SK-N-SH treated with all-trans-retinoic acid at 6 μM for 48 hours (cell line): ENCODE results near the gene CHST7.
A peak's percentile ranks its signal among the peaks of the same experiment; 100 is the strongest.

ENCODE experiments used
- ATAC-seq: fragments of 200-7000 bp; cut with Tn5 transposase; 3 replicates; pipeline ENCODE4 v1.9.1; 2020; ENCODE audit warnings: mild to moderate bottlenecking, moderate library complexity
- ARNTL ChIP-seq: fragments of 450-650 bp; formaldehyde crosslinking; IDR thresholded peaks from 2 replicates; pipeline ENCODE4 v1.5.0; 2020; ENCODE audit warnings: low read depth, mild to moderate bottlenecking, moderate library complexity, borderline replicate concordance
- BACH2 ChIP-seq: fragments of 250-450 bp; sonication (Bioruptor Pico); IDR thresholded peaks from 2 replicates; pipeline ENCODE4 v1.9.0; 2021; ENCODE audit warnings: mild to moderate bottlenecking, borderline replicate concordance
- CSDC2 ChIP-seq: fragments of 250-450 bp; sonication (Bioruptor Pico); IDR thresholded peaks from 2 replicates; pipeline ENCODE4 v1.5.0; 2020; ENCODE audit warnings: mild to moderate bottlenecking, moderate library complexity
- ISL1 ChIP-seq: fragments of 250-450 bp; sonication (Bioruptor Pico); IDR thresholded peaks from 2 replicates; pipeline ENCODE4 v2.1.2; 2022; ENCODE audit warnings: mild to moderate bottlenecking, moderate library complexity
- OSR1 ChIP-seq: fragments of 250-450 bp; sonication (Bioruptor Pico); IDR thresholded peaks from 2 replicates; pipeline ENCODE4 v1.8.0; 2022; ENCODE audit warnings: moderate library complexity, mild to moderate bottlenecking, inconsistent platforms
- PPARA ChIP-seq: fragments of 250-450 bp; sonication (Bioruptor Pico); IDR thresholded peaks from 2 replicates; pipeline ENCODE4 v1.5.0; 2020; ENCODE audit warnings: mild to moderate bottlenecking, borderline replicate concordance
- SNAI2 ChIP-seq: fragments of 250-450 bp; sonication (Bioruptor Pico); IDR thresholded peaks from 2 replicates; pipeline ENCODE4 v1.5.0; 2020; ENCODE audit warnings: mild to moderate bottlenecking, moderate library complexity
- TCF4 ChIP-seq: fragments of 250-450 bp; sonication (Bioruptor Pico); IDR thresholded peaks from 2 replicates; pipeline ENCODE4 v1.8.0; 2021; ENCODE audit warnings: mild to moderate bottlenecking, moderate library complexity, borderline replicate concordance
- TOX ChIP-seq: fragments of 250-450 bp; sonication (Bioruptor Pico); IDR thresholded peaks from 2 replicates; pipeline ENCODE4 v1.8.0; 2021; ENCODE audit warnings: mild to moderate bottlenecking, moderate library complexity, borderline replicate concordance
- TSHZ2 ChIP-seq: fragments of 250-450 bp; sonication (Bioruptor Pico); IDR thresholded peaks from 2 replicates; pipeline ENCODE4 v1.5.0; 2020; ENCODE audit warnings: mild to moderate bottlenecking, moderate library complexity
- ZC3H10 ChIP-seq: fragments of 250-450 bp; sonication (Bioruptor Pico); IDR thresholded peaks from 2 replicates; pipeline ENCODE4 v1.5.1; 2021; ENCODE audit warnings: mild to moderate bottlenecking, moderate library complexity
- ZFP3 ChIP-seq: fragments of 250-450 bp; sonication (Bioruptor Pico); IDR thresholded peaks from 2 replicates; pipeline ENCODE4 v1.5.0; 2020; ENCODE audit warnings: mild to moderate bottlenecking, moderate library complexity
- ZFP30 ChIP-seq: fragments of 450-650 bp; formaldehyde crosslinking; IDR thresholded peaks from 2 replicates; pipeline ENCODE4 v1.5.0; 2022; ENCODE audit warnings: mild to moderate bottlenecking, moderate library complexity
- ZNF565 ChIP-seq: fragments of 450-650 bp; formaldehyde crosslinking; conservative IDR thresholded peaks from 2 replicates; pipeline ENCODE4 v1.5.0; 2020; ENCODE audit warnings: low read depth, mild to moderate bottlenecking, moderate library complexity
- ZNF70 ChIP-seq: fragments of 450-650 bp; formaldehyde crosslinking; IDR thresholded peaks from 2 replicates; pipeline ENCODE4 v1.5.0; 2020; ENCODE audit warnings: mild to moderate bottlenecking, moderate library complexity
- TF ChIP-seq, protein P1 (sequence below): fragments of 250-450 bp; sonication (Bioruptor Pico); IDR thresholded peaks from 2 replicates; pipeline ENCODE4 v1.8.0; 2021; ENCODE audit warnings: low read depth, mild to moderate bottlenecking, moderate library complexity, borderline replicate concordance
- TF ChIP-seq, protein P2 (sequence below): fragments of 250-450 bp; sonication (Bioruptor Pico); IDR thresholded peaks from 2 replicates; pipeline ENCODE4 v1.5.1; 2020; ENCODE audit warnings: low read depth, mild to moderate bottlenecking, moderate library complexity
- TF ChIP-seq, protein P3 (sequence below): fragments of 250-450 bp; sonication (Bioruptor Pico); IDR thresholded peaks from 2 replicates; pipeline ENCODE4 v1.8.0; 2020; ENCODE audit warnings: mild to moderate bottlenecking, moderate library complexity, borderline replicate concordance
- TF ChIP-seq, protein P4 (sequence below): fragments of 250-450 bp; sonication (Bioruptor Pico); IDR thresholded peaks from 2 replicates; pipeline ENCODE4 v1.5.1; 2021; ENCODE audit warnings: mild to moderate bottlenecking, moderate library complexity

Gene CHST7

DNA sequence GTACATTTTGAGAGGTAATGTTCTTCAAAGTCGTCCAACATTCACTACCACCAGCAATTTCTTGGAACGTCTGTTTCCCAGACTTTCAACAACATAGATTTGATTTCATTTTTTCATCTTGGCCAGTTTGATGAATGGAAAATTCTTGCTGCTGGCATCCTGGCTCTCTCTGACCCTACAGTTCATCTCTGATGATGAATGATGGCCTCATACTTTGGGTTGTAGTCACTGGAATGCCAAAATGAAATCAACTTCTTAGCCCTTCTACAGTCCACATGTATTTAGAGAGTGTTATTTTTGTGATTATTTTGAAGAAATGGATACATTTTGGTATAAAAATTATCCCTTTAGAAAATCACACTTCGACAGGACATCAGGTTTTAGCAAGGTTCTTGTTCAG, 8.8 kb downstream of the CHST7 start:
- ATAC-seq, result peak; percentile 75
- 0 out of 2 replicates have a peak, but pooled peaks have one; percentile 21 for TF ChIP-seq ISL1 (CRISPR knock-in tag)
- TF ChIP-seq, protein P1, sequence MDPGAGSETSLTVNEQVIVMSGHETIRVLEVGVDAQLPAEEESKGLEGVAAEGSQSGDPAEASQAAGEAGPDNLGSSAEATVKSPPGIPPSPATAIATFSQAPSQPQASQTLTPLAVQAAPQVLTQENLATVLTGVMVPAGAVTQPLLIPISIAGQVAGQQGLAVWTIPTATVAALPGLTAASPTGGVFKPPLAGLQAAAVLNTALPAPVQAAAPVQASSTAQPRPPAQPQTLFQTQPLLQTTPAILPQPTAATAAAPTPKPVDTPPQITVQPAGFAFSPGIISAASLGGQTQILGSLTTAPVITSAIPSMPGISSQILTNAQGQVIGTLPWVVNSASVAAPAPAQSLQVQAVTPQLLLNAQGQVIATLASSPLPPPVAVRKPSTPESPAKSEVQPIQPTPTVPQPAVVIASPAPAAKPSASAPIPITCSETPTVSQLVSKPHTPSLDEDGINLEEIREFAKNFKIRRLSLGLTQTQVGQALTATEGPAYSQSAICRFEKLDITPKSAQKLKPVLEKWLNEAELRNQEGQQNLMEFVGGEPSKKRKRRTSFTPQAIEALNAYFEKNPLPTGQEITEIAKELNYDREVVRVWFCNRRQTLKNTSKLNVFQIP, result no peak

DNA sequence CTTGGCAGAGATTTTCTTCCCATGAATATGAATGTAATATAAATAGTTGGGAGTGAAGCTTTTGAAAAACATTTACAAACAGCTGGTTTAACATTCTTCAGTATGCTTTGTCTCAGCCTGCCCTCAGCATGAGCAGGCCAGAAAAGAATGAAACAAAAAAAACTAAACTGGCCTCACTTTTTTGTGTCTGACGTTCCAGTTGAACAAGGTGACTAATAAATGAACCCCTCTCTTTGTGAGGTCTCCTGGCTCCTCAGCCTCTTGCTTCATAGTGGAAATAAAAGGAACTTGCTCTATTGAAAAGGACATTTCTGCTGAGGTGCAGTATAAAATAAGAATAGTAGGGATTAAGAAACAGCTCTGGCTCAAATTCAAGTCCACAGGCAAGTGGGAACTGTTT, 9.4 kb downstream of the CHST7 start:
- peak; percentile 66 for ATAC-seq
- TF ChIP-seq ZNF565 (CRISPR knock-in tag), result no peak
- no peak for TF ChIP-seq ARNTL (CRISPR knock-in tag)
- no peak for TF ChIP-seq TCF4 (CRISPR knock-in tag)
- TF ChIP-seq, protein P2, sequence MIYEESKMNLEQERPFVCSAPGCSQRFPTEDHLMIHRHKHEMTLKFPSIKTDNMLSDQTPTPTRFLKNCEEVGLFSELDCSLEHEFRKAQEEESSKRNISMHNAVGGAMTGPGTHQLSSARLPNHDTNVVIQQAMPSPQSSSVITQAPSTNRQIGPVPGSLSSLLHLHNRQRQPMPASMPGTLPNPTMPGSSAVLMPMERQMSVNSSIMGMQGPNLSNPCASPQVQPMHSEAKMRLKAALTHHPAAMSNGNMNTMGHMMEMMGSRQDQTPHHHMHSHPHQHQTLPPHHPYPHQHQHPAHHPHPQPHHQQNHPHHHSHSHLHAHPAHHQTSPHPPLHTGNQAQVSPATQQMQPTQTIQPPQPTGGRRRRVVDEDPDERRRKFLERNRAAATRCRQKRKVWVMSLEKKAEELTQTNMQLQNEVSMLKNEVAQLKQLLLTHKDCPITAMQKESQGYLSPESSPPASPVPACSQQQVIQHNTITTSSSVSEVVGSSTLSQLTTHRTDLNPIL, result no peak
- TF ChIP-seq, protein P3, sequence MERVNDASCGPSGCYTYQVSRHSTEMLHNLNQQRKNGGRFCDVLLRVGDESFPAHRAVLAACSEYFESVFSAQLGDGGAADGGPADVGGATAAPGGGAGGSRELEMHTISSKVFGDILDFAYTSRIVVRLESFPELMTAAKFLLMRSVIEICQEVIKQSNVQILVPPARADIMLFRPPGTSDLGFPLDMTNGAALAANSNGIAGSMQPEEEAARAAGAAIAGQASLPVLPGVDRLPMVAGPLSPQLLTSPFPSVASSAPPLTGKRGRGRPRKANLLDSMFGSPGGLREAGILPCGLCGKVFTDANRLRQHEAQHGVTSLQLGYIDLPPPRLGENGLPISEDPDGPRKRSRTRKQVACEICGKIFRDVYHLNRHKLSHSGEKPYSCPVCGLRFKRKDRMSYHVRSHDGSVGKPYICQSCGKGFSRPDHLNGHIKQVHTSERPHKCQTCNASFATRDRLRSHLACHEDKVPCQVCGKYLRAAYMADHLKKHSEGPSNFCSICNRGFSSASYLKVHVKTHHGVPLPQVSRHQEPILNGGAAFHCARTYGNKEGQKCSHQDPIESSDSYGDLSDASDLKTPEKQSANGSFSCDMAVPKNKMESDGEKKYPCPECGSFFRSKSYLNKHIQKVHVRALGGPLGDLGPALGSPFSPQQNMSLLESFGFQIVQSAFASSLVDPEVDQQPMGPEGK (CRISPR knock-in tag), result no peak
- no peak for TF ChIP-seq OSR1 (CRISPR knock-in tag)
- TF ChIP-seq ZNF70, result no peak
- TF ChIP-seq, all 23 proteins: peak for 0

GRCh38 chrX:46584736-46585135, 11.2 kb downstream of the CHST7 start:
- peak; percentile 34 for ATAC-seq
- TF ChIP-seq OSR1 (CRISPR knock-in tag), result no peak
- TF ChIP-seq BACH2 (CRISPR knock-in tag), result no peak
- no peak for TF ChIP-seq SNAI2 (CRISPR knock-in tag)
- TF ChIP-seq ARNTL (CRISPR knock-in tag), result no peak
- TF ChIP-seq ZNF565 (CRISPR knock-in tag), result no peak
- no peak for TF ChIP-seq ZC3H10 (CRISPR knock-in tag)
- no peak for TF ChIP-seq CSDC2 (CRISPR knock-in tag)
- TF ChIP-seq TCF4 (CRISPR knock-in tag), result no peak
- no peak for TF ChIP-seq TOX (CRISPR knock-in tag)
- TF ChIP-seq ZNF70, result no peak
- TF ChIP-seq, protein P4, sequence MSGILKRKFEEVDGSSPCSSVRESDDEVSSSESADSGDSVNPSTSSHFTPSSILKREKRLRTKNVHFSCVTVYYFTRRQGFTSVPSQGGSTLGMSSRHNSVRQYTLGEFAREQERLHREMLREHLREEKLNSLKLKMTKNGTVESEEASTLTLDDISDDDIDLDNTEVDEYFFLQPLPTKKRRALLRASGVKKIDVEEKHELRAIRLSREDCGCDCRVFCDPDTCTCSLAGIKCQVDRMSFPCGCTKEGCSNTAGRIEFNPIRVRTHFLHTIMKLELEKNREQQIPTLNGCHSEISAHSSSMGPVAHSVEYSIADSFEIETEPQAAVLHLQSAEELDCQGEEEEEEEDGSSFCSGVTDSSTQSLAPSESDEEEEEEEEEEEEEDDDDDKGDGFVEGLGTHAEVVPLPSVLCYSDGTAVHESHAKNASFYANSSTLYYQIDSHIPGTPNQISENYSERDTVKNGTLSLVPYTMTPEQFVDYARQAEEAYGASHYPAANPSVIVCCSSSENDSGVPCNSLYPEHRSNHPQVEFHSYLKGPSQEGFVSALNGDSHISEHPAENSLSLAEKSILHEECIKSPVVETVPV, result no peak
- TF ChIP-seq, protein P1, result no peak

GRCh38 chrX:46587158-46587557, 13.6 kb downstream of the CHST7 start:
- peak; percentile 33; the same call in 2 of the 3 replicates for ATAC-seq
- no peak for TF ChIP-seq PPARA
- no peak for TF ChIP-seq BACH2 (CRISPR knock-in tag)

DNA sequence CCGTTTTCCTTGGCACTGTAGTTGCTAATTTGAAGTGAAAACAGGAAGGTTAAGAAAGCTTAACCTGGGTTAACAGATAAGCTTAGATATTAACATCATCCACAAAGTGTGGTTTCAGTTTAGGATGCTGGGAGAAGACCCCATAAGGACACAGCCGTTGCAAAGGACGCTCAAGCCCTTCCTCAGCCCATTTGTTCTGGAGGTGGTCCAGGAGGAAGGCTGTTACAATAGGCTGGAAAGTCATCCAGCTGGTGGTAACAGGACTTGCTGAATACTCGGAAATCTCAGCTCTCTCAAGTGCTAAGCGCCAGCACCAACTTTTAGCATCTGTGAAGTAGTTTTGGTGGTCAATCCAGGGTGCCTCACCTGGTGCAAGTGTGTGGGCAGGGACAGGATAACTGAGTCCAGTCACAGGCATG, 14.2 kb downstream of the CHST7 start:
- ATAC-seq, result no peak; the same call in 2 of the 3 replicates
- no peak for TF ChIP-seq TOX (CRISPR knock-in tag)
- no peak for TF ChIP-seq ZFP3 (CRISPR knock-in tag)
- TF ChIP-seq TSHZ2 (CRISPR knock-in tag), result no peak
- TF ChIP-seq, protein P1, result no peak
- no peak for TF ChIP-seq TCF4 (CRISPR knock-in tag)
- TF ChIP-seq ZC3H10 (CRISPR knock-in tag), result no peak
- TF ChIP-seq OSR1 (CRISPR knock-in tag), result no peak
- TF ChIP-seq ZFP30 (CRISPR knock-in tag), result no peak
- TF ChIP-seq PPARA, result no peak
- no peak for TF ChIP-seq CSDC2 (CRISPR knock-in tag)
- TF ChIP-seq, protein P4, result no peak
